GM19438 (cell line): ENCODE data around the gene LYPD6.

Experiments used
- ATAC-seq: cut with Tn5 transposase; IDR thresholded peaks from one replicate; pipeline ENCODE4 v1.9.1; 2021; ENCODE audit warnings: low read depth; ENCODE audit not compliant: unreplicated experiment

Gene LYPD6

GRCh38 chr2:149399934-149400615 lies 69.7 kb downstream of the LYPD6 start:
- ATAC-seq, result no peak

GRCh38 chr2:149400997-149401396 lies 70.6 kb downstream of the LYPD6 start:
- ATAC-seq, result no peak

GRCh38 chr2:149409506-149409905 lies 79.1 kb downstream of the LYPD6 start:
- ATAC-seq, result no peak

- ATAC-seq, result no peak
These were observed 80.5 kb downstream of the LYPD6 start for GRCh38 chr2:149410701-149411484.

GRCh38 chr2:149413487-149413886 lies 83.1 kb downstream of the LYPD6 start:
- ATAC-seq, result no peak

- ATAC-seq, result no peak
These were observed 84.7 kb downstream of the LYPD6 start for GRCh38 chr2:149415086-149415485.

GRCh38 chr2:149418065-149418464 lies 87.7 kb downstream of the LYPD6 start:
- no peak for ATAC-seq

- ATAC-seq, result no peak
These were observed 89.9 kb downstream of the LYPD6 start for GRCh38 chr2:149420053-149420963.

- no peak for ATAC-seq
These were observed 91.4 kb downstream of the LYPD6 start for GRCh38 chr2:149421791-149422190.

GRCh38 chr2:149422337-149422990 lies 92.1 kb downstream of the LYPD6 start:
- no peak for ATAC-seq

GRCh38 chr2:149422991-149423338 lies 92.6 kb downstream of the LYPD6 start:
- ATAC-seq, result no peak

GRCh38 chr2:149423630-149424029 lies 93.2 kb downstream of the LYPD6 start:
- no peak for ATAC-seq

GRCh38 chr2:149427387-149427786 lies 97.0 kb downstream of the LYPD6 start:
- no peak for ATAC-seq

GRCh38 chr2:149428783-149429182 lies 98.4 kb downstream of the LYPD6 start:
- ATAC-seq, result no peak

GRCh38 chr2:149430743-149431736 lies 100.7 kb downstream of the LYPD6 start:
- ATAC-seq, result no peak

GRCh38 chr2:149438330-149438960 lies 108.1 kb downstream of the LYPD6 start:
- no peak for ATAC-seq

GRCh38 chr2:149441255-149441654 lies 110.9 kb downstream of the LYPD6 start:
- ATAC-seq, result no peak

GRCh38 chr2:149442346-149442745 lies 112.0 kb downstream of the LYPD6 start:
- no peak for ATAC-seq

- ATAC-seq, result no peak
These were observed 112.8 kb downstream of the LYPD6 start for GRCh38 chr2:149443150-149443549.
